Measurements from ENCODE around the gene VPS72. TPM values are rescaled to one million over a fixed set of nuclear protein-coding genes. Genes with fewer than 3 reads are reported as not detected.

VPS72 gene
- total RNA-seq, 1 experiment from 2014 or later: 103 TPM

DNA sequence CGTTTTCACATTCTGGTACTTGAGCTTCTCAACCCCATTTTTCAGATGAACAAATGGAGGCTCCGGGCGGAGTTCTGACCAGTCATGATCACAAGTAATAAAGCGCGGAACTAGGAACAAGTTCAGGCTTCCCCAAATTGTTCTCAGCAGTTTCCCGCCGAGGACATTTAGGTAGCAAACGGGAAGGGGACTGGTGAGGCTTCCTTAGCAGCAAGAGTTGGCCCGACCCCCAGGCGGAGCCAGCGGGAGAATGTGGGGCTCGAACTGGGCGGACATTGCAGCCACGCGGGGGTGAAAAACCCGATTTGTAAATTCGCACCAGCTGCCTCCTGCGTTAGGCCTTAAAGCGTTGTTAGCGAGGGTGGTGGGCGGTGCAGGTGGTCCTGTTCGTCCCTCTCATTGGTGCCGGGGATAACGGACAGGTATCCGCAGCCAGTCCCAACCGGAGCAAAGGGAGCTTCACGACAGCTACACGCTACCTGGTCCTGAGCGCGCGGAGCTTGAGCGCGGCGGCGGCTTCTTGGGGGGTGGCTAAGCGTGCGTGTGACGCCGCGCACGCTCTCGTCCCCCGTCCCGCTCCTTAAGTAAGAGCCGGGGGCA lies 58.9 kb downstream of the VPS72 start (continued):
- TF ChIP-seq, protein P1, sequence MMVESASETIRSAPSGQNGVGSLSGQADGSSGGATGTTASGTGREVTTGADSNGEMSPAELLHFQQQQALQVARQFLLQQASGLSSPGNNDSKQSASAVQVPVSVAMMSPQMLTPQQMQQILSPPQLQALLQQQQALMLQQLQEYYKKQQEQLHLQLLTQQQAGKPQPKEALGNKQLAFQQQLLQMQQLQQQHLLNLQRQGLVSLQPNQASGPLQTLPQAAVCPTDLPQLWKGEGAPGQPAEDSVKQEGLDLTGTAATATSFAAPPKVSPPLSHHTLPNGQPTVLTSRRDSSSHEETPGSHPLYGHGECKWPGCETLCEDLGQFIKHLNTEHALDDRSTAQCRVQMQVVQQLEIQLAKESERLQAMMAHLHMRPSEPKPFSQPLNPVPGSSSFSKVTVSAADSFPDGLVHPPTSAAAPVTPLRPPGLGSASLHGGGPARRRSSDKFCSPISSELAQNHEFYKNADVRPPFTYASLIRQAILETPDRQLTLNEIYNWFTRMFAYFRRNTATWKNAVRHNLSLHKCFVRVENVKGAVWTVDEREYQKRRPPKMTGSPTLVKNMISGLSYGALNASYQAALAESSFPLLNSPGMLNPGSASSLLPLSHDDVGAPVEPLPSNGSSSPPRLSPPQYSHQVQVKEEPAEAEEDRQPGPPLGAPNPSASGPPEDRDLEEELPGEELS (CRISPR knock-in tag; IDR thresholded peaks at IDR 0.05): no peak; the same call in 1 of the 2 replicates
- TF ChIP-seq ETV6 (CRISPR knock-in tag; IDR thresholded peaks at IDR 0.05): no peak; the same call in 1 of the 2 replicates
- TF ChIP-seq, protein P2, sequence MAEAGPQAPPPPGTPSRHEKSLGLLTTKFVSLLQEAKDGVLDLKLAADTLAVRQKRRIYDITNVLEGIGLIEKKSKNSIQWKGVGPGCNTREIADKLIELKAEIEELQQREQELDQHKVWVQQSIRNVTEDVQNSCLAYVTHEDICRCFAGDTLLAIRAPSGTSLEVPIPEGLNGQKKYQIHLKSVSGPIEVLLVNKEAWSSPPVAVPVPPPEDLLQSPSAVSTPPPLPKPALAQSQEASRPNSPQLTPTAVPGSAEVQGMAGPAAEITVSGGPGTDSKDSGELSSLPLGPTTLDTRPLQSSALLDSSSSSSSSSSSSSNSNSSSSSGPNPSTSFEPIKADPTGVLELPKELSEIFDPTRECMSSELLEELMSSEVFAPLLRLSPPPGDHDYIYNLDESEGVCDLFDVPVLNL (CRISPR knock-in tag; IDR thresholded peaks at IDR 0.05; ENCODE audit: borderline replicate concordance, low read depth): peak; percentile 56; the same call in 1 of the 2 replicates
- TF ChIP-seq ATF1 (CRISPR knock-in tag; IDR thresholded peaks at IDR 0.05): no peak
- no peak for TF ChIP-seq GABPB1 (CRISPR knock-in tag; IDR thresholded peaks at IDR 0.05)
- TF ChIP-seq ZNF423 (CRISPR knock-in tag; IDR thresholded peaks at IDR 0.05): no peak
- TF ChIP-seq NR3C1 (CRISPR knock-in tag; conservative IDR thresholded peaks at IDR 0.05; ENCODE audit: low read depth): 0 out of 2 replicates have a peak, but pooled peaks have one; percentile 18
- no peak for TF ChIP-seq RELA (CRISPR knock-in tag; IDR thresholded peaks at IDR 0.05; ENCODE audit: borderline replicate concordance)

DNA sequence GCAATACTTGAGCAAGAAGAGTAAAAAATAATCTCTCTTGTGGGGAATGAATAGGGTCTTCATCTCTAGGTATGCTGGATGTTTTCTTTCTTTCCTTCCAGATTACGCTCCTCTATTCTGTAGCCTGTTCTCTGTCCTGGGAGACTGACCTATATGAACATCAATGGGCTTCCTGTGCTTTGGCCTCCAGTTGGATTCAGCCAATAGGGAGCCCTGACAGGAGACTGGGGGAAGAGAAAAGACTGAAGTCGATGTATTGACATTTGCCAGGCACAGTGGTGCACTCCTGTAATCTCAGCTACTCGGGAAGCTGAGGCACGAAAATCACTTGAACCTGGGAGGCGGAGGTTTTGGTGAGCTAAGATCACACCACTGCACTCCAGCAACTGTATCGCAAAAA lies 61.2 kb downstream of the VPS72 start:
- no peak for TF ChIP-seq FOXP1 (CRISPR knock-in tag; IDR thresholded peaks at IDR 0.05; ENCODE audit: borderline replicate concordance)
- TF ChIP-seq, protein P3, sequence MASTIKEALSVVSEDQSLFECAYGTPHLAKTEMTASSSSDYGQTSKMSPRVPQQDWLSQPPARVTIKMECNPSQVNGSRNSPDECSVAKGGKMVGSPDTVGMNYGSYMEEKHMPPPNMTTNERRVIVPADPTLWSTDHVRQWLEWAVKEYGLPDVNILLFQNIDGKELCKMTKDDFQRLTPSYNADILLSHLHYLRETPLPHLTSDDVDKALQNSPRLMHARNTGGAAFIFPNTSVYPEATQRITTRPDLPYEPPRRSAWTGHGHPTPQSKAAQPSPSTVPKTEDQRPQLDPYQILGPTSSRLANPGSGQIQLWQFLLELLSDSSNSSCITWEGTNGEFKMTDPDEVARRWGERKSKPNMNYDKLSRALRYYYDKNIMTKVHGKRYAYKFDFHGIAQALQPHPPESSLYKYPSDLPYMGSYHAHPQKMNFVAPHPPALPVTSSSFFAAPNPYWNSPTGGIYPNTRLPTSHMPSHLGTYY (CRISPR knock-in tag; IDR thresholded peaks at IDR 0.05): no peak
- Mint-ChIP-seq H3K36me3 (no peaks in the 10 kb centered on the region), H3K27ac (no peak overlapping the region), H3K27me3 (ENCODE audit: low read depth) (peaks cover 28% of the 10 kb centered on the region), H3K9me3 (no peaks in the 10 kb centered on the region), H3K4me1 (peaks cover 30% of the 10 kb centered on the region), H3K4me3 (no peak overlapping the region)
- no peak for DNase-seq (ENCODE audit: low spot score)
- POLR2A ChIA-PET: interaction anchor here (0.6 kb wide), 1 partner anchor 40 kb away, joined by 4 read pairs; no protein-coding TSS in a partner anchor
- ATAC-seq: no peak
- CTCF ChIA-PET: interaction anchor here (0.8 to 2.2 kb wide), 2 partner anchors 29 to 72 kb away, joined by 3 to 15 read pairs; no protein-coding TSS in a partner anchor

Other genes with a start within 250 kb of the VPS72 start
- 182 to 203 TPM (median 200 TPM) in 3 replicates for gene CERS2, start 215.4 kb downstream of the VPS72 start, total RNA-seq (2021)
- gene ANXA9, start 207.9 kb downstream of the VPS72 start, total RNA-seq (2021): 1.5 to 1.6 TPM (median 1.6 TPM) in 3 replicates
- 10.1 to 11.2 TPM (median 11.0 TPM) in 3 replicates for gene MINDY1, start 183.3 kb downstream of the VPS72 start, total RNA-seq (2021)
- gene PRUNE1, start 181.7 kb downstream of the VPS72 start, total RNA-seq (2021): 24.5 to 29.6 TPM (median 28.5 TPM) in 3 replicates
- 2.5 to 4.0 TPM (median 3.8 TPM) in 3 replicates for gene BNIPL, start 153.6 kb downstream of the VPS72 start, total RNA-seq (2021)
- gene C1orf56, start 142.4 kb downstream of the VPS72 start, total RNA-seq (2021): 2.9 to 5.4 TPM (median 3.6 TPM) in 3 replicates
- gene CDC42SE1, start 130.6 kb downstream of the VPS72 start, total RNA-seq (2021): 72.8 to 76.3 TPM (median 75.5 TPM) in 3 replicates
- gene MLLT11, start 129.8 kb downstream of the VPS72 start, total RNA-seq (2021): 12.7 to 16.4 TPM (median 13.6 TPM) in 3 replicates
- gene GABPB2, start 119.4 kb downstream of the VPS72 start, total RNA-seq (2021): 1.4 to 3.3 TPM (median 1.7 TPM) in 3 replicates
- gene SEMA6C, start 43.6 kb downstream of the VPS72 start, total RNA-seq (2021): 16.3 to 21.0 TPM (median 18.1 TPM) in 3 replicates
- gene TNFAIP8L2, start 33.5 kb downstream of the VPS72 start, total RNA-seq (2021): 0.15 TPM in 1 of 3 replicates, not detected in the others
- 6.3 to 7.8 TPM (median 6.9 TPM) in 3 replicates for gene LYSMD1, start 24.3 kb downstream of the VPS72 start, total RNA-seq (2021)
- gene SCNM1, start 24.1 kb downstream of the VPS72 start, total RNA-seq (2021): 35.3 to 45.3 TPM (median 35.8 TPM) in 3 replicates
- gene TMOD4, start 14.2 kb downstream of the VPS72 start, total RNA-seq (2021): 0.66 to 0.82 TPM (median 0.79 TPM) in 3 replicates
- 77.8 to 84.8 TPM (median 81.3 TPM) in 3 replicates for gene PIP5K1A, start 8.4 kb upstream of the VPS72 start, total RNA-seq (2021)
- 184 to 202 TPM (median 186 TPM) in 3 replicates for gene PSMD4, start 64.5 kb upstream of the VPS72 start, total RNA-seq (2021)
- gene ZNF687, start 92.1 kb upstream of the VPS72 start, total RNA-seq (2021): 54.1 to 56.8 TPM (median 55.1 TPM) in 3 replicates
- 25.6 to 33.6 TPM (median 30.5 TPM) in 3 replicates for gene PI4KB, start 137.2 kb upstream of the VPS72 start, total RNA-seq (2021)
- gene RFX5, start 157.1 kb upstream of the VPS72 start, total RNA-seq (2021): 59.2 to 69.2 TPM (median 67.7 TPM) in 3 replicates
- 17.9 to 23.9 TPM (median 20.2 TPM) in 3 replicates for gene SELENBP1, start 182.5 kb upstream of the VPS72 start, total RNA-seq (2021)
- gene PSMB4, start 209.4 kb upstream of the VPS72 start, total RNA-seq (2021): 360 to 414 TPM (median 383 TPM) in 3 replicates